ENCODE measurements around the gene FHIT.
"Not testable (repeated sequence)": the region's sequence is repeated elsewhere in the genome, so short reads cannot be mapped to it uniquely, and the experiment has no call there.

FHIT gene

GRCh38 chr3:61018807-61019206 is 232.4 kb downstream of the FHIT start:
- no peaks in the 10 kb centered on the region for H3K4me1 ChIP-seq (ENCODE audit: insufficient read depth, insufficient read length)
- TF ChIP-seq YY1 (IDR thresholded peaks at IDR 0.05; ENCODE audit: insufficient read depth, insufficient read length), result no peak
- TF ChIP-seq ZNF274 (IDR thresholded peaks at IDR 0.05; ENCODE audit: low read depth, low read length), result no peak
- TF ChIP-seq SUZ12 (IDR thresholded peaks at IDR 0.05; ENCODE audit: extremely low read depth, insufficient read depth, insufficient read length), result no peak

DNA sequence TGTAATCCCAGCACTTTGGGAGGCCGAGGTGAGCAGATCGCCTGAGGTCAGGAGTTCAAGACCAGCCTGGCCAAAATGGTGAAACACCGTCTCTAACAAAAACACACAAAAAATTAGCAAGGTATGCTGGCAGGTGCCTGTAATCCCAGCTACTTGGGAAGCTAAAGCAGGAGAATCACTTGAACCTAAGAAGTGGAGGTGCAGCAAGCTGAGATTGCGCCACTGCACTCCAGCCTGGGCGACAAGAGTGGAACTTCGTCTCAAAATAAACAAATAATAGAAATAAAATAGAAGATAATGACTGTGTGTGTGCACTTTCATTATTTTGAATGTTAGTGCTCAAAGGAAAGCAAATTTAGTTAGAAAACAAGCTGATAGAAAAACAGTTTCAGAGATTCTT is 234.2 kb downstream of the FHIT start:
- not testable (repeated sequence) for H3K4me1 ChIP-seq (ENCODE audit: insufficient read depth, insufficient read length); H3K4me3 ChIP-seq (ENCODE audit: insufficient read length, low read depth); H3K9me3 ChIP-seq (ENCODE audit: insufficient read depth, low read length); DNase-seq (ENCODE audit: low read depth, low spot score); H3K36me3 ChIP-seq (ENCODE audit: insufficient read depth, insufficient read length, low read length); H3K9ac ChIP-seq (ENCODE audit: insufficient read length, low read depth); H3K27me3 ChIP-seq (ENCODE audit: insufficient read depth, insufficient read length)

More at GRCh38 chr3:61018807-61019206, 232.4 kb downstream of the FHIT start:
- Histone ChIP-seq H3K9ac (ENCODE audit: insufficient read length, low read depth) (no peak overlapping the region), H3K4me3 (ENCODE audit: insufficient read length, low read depth) (no peak overlapping the region), H3K27me3 (ENCODE audit: insufficient read depth, insufficient read length) (no peaks in the 10 kb centered on the region), H3K36me3 (ENCODE audit: insufficient read depth, insufficient read length, low read length) (no peaks in the 10 kb centered on the region), H3K9me3 (ENCODE audit: insufficient read depth, low read length) (no peaks in the 10 kb centered on the region)
- DNase-seq (ENCODE audit: low read depth, low spot score), result no peak

DNA sequence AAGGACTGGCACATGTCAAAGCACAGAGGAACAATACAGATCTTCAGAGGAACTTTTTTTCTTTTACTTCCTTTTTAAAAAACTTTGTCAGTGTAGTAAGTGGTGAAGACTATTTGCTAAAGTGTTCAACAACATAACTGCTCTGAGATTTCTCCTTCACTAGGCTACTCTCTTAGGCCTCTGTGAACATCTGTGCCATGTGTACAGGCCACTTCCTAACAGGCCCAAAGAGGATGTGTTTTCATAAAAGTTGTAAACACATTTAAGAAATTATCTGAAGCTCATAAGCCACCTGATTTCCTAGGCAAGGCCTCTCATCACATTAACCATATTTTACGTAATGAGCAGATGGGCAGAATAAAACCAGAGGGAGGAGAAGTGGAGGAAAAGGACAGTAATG is 235.4 kb downstream of the FHIT start:
- no peak for DNase-seq (ENCODE audit: low read depth, low spot score)
- H3K27me3 ChIP-seq (ENCODE audit: insufficient read depth, insufficient read length), result no peaks in the 10 kb centered on the region
- H3K9me3 ChIP-seq (ENCODE audit: insufficient read depth, low read length), result no peaks in the 10 kb centered on the region
- no peak overlapping the region for H3K9ac ChIP-seq (ENCODE audit: insufficient read length, low read depth)
- no peaks in the 10 kb centered on the region for H3K36me3 ChIP-seq (ENCODE audit: insufficient read depth, insufficient read length, low read length)
- TF ChIP-seq YY1 (IDR thresholded peaks at IDR 0.05; ENCODE audit: insufficient read depth, insufficient read length) (no peak), SUZ12 (IDR thresholded peaks at IDR 0.05; ENCODE audit: extremely low read depth, insufficient read depth, insufficient read length) (no peak), ZNF274 (IDR thresholded peaks at IDR 0.05; ENCODE audit: low read depth, low read length) (no peak)
- H3K4me1 ChIP-seq (ENCODE audit: insufficient read depth, insufficient read length), result no peaks in the 10 kb centered on the region
- no peak overlapping the region for H3K4me3 ChIP-seq (ENCODE audit: insufficient read length, low read depth)

- no peaks in the 10 kb centered on the region for H3K9me3 ChIP-seq (ENCODE audit: insufficient read depth, low read length)
- H3K36me3 ChIP-seq (ENCODE audit: insufficient read depth, insufficient read length, low read length), result no peaks in the 10 kb centered on the region
- H3K4me1 ChIP-seq (ENCODE audit: insufficient read depth, insufficient read length), result no peaks in the 10 kb centered on the region
- H3K27me3 ChIP-seq (ENCODE audit: insufficient read depth, insufficient read length), result no peaks in the 10 kb centered on the region
- H3K4me3 ChIP-seq (ENCODE audit: insufficient read length, low read depth), result no peak overlapping the region
- TF ChIP-seq YY1 (IDR thresholded peaks at IDR 0.05; ENCODE audit: insufficient read depth, insufficient read length), result no peak
- DNase-seq (ENCODE audit: low read depth, low spot score), result no peak
- H3K9ac ChIP-seq (ENCODE audit: insufficient read length, low read depth), result no peak overlapping the region
Measured at GRCh38 chr3:61015408-61015807, 235.8 kb downstream of the FHIT start.

GRCh38 chr3:61008998-61009380 is 242.3 kb downstream of the FHIT start:
- no peak for TF ChIP-seq SUZ12 (IDR thresholded peaks at IDR 0.05; ENCODE audit: extremely low read depth, insufficient read depth, insufficient read length)
- no peak for TF ChIP-seq YY1 (IDR thresholded peaks at IDR 0.05; ENCODE audit: insufficient read depth, insufficient read length)
- TF ChIP-seq ZNF274 (IDR thresholded peaks at IDR 0.05; ENCODE audit: low read depth, low read length), result no peak
- no peak overlapping the region for H3K4me3 ChIP-seq (ENCODE audit: insufficient read length, low read depth)
- peaks cover 2% of the 10 kb centered on the region for H3K4me1 ChIP-seq (ENCODE audit: insufficient read depth, insufficient read length)
- DNase-seq (ENCODE audit: low read depth, low spot score), result peak; percentile 38
- no peaks in the 10 kb centered on the region for H3K36me3 ChIP-seq (ENCODE audit: insufficient read depth, insufficient read length, low read length)
- no peaks in the 10 kb centered on the region for H3K9me3 ChIP-seq (ENCODE audit: insufficient read depth, low read length)
- no peak overlapping the region for H3K9ac ChIP-seq (ENCODE audit: insufficient read length, low read depth)
- no peaks in the 10 kb centered on the region for H3K27me3 ChIP-seq (ENCODE audit: insufficient read depth, insufficient read length)

- Histone ChIP-seq H3K4me1 (ENCODE audit: insufficient read depth, insufficient read length) (peaks cover 2% of the 10 kb centered on the region), H3K27me3 (ENCODE audit: insufficient read depth, insufficient read length) (no peaks in the 10 kb centered on the region), H3K4me3 (ENCODE audit: insufficient read length, low read depth) (no peak overlapping the region), H3K36me3 (ENCODE audit: insufficient read depth, insufficient read length, low read length) (no peaks in the 10 kb centered on the region), H3K9me3 (ENCODE audit: insufficient read depth, low read length) (no peaks in the 10 kb centered on the region), H3K9ac (ENCODE audit: insufficient read length, low read depth) (no peak overlapping the region)
- TF ChIP-seq YY1 (IDR thresholded peaks at IDR 0.05; ENCODE audit: insufficient read depth, insufficient read length) (no peak), SUZ12 (IDR thresholded peaks at IDR 0.05; ENCODE audit: extremely low read depth, insufficient read depth, insufficient read length) (no peak), ZNF274 (IDR thresholded peaks at IDR 0.05; ENCODE audit: low read depth, low read length) (no peak)
- no peak for DNase-seq (ENCODE audit: low read depth, low spot score)
Measured at GRCh38 chr3:61008153-61008997, 242.9 kb downstream of the FHIT start.

- H3K4me1 ChIP-seq (ENCODE audit: insufficient read depth, insufficient read length), result peaks cover 2% of the 10 kb centered on the region
- no peaks in the 10 kb centered on the region for H3K27me3 ChIP-seq (ENCODE audit: insufficient read depth, insufficient read length)
- no peak for TF ChIP-seq YY1 (IDR thresholded peaks at IDR 0.05; ENCODE audit: insufficient read depth, insufficient read length)
- TF ChIP-seq ZNF274 (IDR thresholded peaks at IDR 0.05; ENCODE audit: low read depth, low read length), result no peak
Measured at GRCh38 chr3:61005591-61005990, 245.7 kb downstream of the FHIT start.

More at GRCh38 chr3:61005591-61005990, 245.7 kb downstream of the FHIT start:
- Histone ChIP-seq H3K36me3 (ENCODE audit: insufficient read depth, insufficient read length, low read length) (no peaks in the 10 kb centered on the region), H3K4me3 (ENCODE audit: insufficient read length, low read depth) (no peak overlapping the region), H3K9ac (ENCODE audit: insufficient read length, low read depth) (no peak overlapping the region), H3K9me3 (ENCODE audit: insufficient read depth, low read length) (no peaks in the 10 kb centered on the region)
- no peak for DNase-seq (ENCODE audit: low read depth, low spot score)
